KMS-11 (cell line): Measurements from ENCODE around the gene DLG1.
"Not testable (repeated sequence)": the region's sequence is repeated elsewhere in the genome, so short reads cannot be mapped to it uniquely, and the experiment has no call there.

Experiments
- H2AFZ ChIP-seq: fragments of 200-600 bp; sonication (generic); 2 replicates; pipeline ENCODE4 v1.6.1; 2016; ENCODE audit warnings: antibody characterized with exemption, mixed run types, low read depth
- H3K27ac ChIP-seq: fragments of 200-600 bp; sonication (generic); 2 replicates; pipeline ENCODE4 v1.6.1; 2016; ENCODE audit warnings: mild to moderate bottlenecking, mixed run types
- H3K27me3 ChIP-seq: fragments of 200-600 bp; sonication (generic); 2 replicates; pipeline ENCODE4 v1.6.1; 2017; ENCODE audit warnings: mild to moderate bottlenecking, low read depth, mixed run types, moderate library complexity; ENCODE audit not compliant: insufficient read depth
- H3K36me3 ChIP-seq: fragments of 200-600 bp; sonication (generic); 2 replicates; pipeline ENCODE4 v1.6.1; 2017; ENCODE audit warnings: mild to moderate bottlenecking, mixed run types; ENCODE audit not compliant: insufficient read depth
- H3K4me1 ChIP-seq: fragments of 200-600 bp; sonication (generic); 2 replicates; pipeline ENCODE4 v1.6.1; 2016; ENCODE audit warnings: mild to moderate bottlenecking, low read depth, mixed run types; ENCODE audit not compliant: poor library complexity, severe bottlenecking
- H3K4me2 ChIP-seq: fragments of 200-600 bp; sonication (generic); 2 replicates; pipeline ENCODE4 v1.7.0; 2016; ENCODE audit warnings: mild to moderate bottlenecking, mixed run types
- H3K4me3 ChIP-seq: fragments of 200-600 bp; sonication (generic); IDR thresholded peaks from 2 replicates; pipeline ENCODE4 v1.6.1; 2017; ENCODE audit warnings: low read depth, low read length, mixed read lengths; ENCODE audit not compliant: insufficient read depth
- H3K79me2 ChIP-seq: fragments of 200-600 bp; sonication (generic); 2 replicates; pipeline ENCODE4 v1.6.1; 2016; ENCODE audit warnings: low read depth, mixed run types; ENCODE audit not compliant: insufficient read depth
- H3K9ac ChIP-seq: fragments of 200-600 bp; sonication (generic); 2 replicates; pipeline ENCODE4 v1.6.1; 2016; ENCODE audit warnings: mild to moderate bottlenecking, mixed run types
- H4K20me1 ChIP-seq: fragments of 200-600 bp; sonication (generic); 2 replicates; pipeline ENCODE4 v1.6.1; 2016; ENCODE audit warnings: mild to moderate bottlenecking, mixed run types; ENCODE audit not compliant: insufficient read depth
- TF ChIP-seq, protein P1 (sequence below): fragments of 200-600 bp; sonication (generic); conservative IDR thresholded peaks from 2 replicates; pipeline ENCODE4 v1.6.1; 2017; ENCODE audit warnings: low read depth, mild to moderate bottlenecking, antibody characterized with exemption, low read length, moderate library complexity, mixed read lengths

Gene DLG1

DNA sequence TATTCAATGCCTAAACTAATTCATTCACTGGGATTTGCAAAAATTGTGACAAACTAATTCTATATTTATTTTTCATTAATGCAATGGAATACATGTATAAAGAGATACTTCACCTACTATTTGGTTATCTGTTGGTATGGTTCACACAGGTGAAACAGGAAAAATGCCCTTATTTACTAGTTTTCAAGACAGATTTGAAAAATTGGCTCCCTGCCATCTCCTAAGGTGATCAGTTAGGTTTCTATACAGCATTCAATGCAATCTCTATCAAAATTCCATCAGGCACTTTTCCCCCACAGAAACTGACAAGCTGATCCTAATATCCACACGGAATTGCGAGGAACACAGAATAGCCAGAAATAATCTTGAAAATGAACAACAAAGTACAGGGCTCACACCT lies 101.1 kb downstream of the DLG1 start:
- no peak overlapping the region for H2AFZ ChIP-seq
- H3K9ac ChIP-seq, result no peak overlapping the region
- peaks cover 28% of the 10 kb centered on the region for H3K79me2 ChIP-seq
- no peak overlapping the region for H3K27ac ChIP-seq
- TF ChIP-seq, protein P1, sequence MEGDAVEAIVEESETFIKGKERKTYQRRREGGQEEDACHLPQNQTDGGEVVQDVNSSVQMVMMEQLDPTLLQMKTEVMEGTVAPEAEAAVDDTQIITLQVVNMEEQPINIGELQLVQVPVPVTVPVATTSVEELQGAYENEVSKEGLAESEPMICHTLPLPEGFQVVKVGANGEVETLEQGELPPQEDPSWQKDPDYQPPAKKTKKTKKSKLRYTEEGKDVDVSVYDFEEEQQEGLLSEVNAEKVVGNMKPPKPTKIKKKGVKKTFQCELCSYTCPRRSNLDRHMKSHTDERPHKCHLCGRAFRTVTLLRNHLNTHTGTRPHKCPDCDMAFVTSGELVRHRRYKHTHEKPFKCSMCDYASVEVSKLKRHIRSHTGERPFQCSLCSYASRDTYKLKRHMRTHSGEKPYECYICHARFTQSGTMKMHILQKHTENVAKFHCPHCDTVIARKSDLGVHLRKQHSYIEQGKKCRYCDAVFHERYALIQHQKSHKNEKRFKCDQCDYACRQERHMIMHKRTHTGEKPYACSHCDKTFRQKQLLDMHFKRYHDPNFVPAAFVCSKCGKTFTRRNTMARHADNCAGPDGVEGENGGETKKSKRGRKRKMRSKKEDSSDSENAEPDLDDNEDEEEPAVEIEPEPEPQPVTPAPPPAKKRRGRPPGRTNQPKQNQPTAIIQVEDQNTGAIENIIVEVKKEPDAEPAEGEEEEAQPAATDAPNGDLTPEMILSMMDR, result no peak
- no peak overlapping the region for H3K4me2 ChIP-seq
- H3K4me1 ChIP-seq, result no peaks in the 10 kb centered on the region
- H3K36me3 ChIP-seq, result no peaks in the 10 kb centered on the region
- no peak overlapping the region for H3K4me3 ChIP-seq
- no peaks in the 10 kb centered on the region for H3K27me3 ChIP-seq
- H4K20me1 ChIP-seq, result 0 out of 2 replicates have a peak, but pooled peaks cover 4% of the 10 kb centered on the region

DNA sequence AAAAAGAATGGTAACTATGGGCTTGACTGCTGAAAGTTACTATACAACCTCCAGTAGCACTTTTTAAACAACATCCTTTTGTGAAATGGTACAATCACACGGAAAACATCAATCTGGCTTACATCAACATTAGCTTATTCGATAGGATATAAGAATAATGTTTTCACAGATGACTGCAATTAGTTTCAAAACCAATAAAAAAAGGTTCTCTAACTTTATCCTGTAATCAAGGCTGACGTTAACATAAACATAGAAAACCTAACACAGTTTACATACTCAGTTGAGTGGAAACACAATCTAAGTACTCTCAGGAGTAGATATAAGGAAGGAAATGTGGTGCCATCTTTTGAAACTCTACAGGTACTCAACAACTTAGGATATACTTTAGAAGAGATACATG lies 102.2 kb downstream of the DLG1 start:
- Histone ChIP-seq H3K4me1 (no peaks in the 10 kb centered on the region), H3K9ac (no peak overlapping the region), H3K4me2 (no peak overlapping the region), H3K27ac (no peak overlapping the region), H3K36me3 (no peaks in the 10 kb centered on the region), H3K4me3 (no peak overlapping the region), H4K20me1 (no peaks in the 10 kb centered on the region), H2AFZ (no peak overlapping the region), H3K27me3 (no peaks in the 10 kb centered on the region), H3K79me2 (peaks cover 27% of the 10 kb centered on the region)
- TF ChIP-seq, protein P1, result no peak

DNA sequence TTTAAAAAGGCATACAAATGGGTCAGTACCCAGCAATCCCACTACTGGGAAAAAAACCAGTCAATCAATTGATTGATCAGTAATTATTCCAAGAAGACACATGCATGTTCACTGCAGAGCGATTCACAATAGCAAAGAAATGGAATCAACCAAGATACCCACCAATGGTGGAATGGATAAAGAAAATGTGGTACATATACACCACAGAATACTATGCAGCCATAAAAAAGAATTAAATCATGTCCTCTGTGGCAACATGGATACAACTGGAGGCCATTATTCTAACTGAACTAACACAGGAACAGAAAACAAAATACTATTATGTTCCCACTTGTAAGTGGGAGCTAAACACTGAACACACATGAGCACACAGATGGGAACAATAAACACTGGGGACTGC lies 103.1 kb downstream of the DLG1 start:
- TF ChIP-seq, protein P1, result no peak
- no peaks in the 10 kb centered on the region for H3K36me3 ChIP-seq
- peaks cover 19% of the 10 kb centered on the region; the same call in 1 of the 2 replicates for H3K79me2 ChIP-seq
- no peaks in the 10 kb centered on the region for H3K27me3 ChIP-seq
- H3K27ac ChIP-seq, result no peak overlapping the region
- H3K4me2 ChIP-seq, result no peak overlapping the region
- no peak overlapping the region for H3K9ac ChIP-seq
- no peaks in the 10 kb centered on the region for H3K4me1 ChIP-seq
- H4K20me1 ChIP-seq, result no peaks in the 10 kb centered on the region
- no peak overlapping the region for H2AFZ ChIP-seq
- no peak overlapping the region for H3K4me3 ChIP-seq

DNA sequence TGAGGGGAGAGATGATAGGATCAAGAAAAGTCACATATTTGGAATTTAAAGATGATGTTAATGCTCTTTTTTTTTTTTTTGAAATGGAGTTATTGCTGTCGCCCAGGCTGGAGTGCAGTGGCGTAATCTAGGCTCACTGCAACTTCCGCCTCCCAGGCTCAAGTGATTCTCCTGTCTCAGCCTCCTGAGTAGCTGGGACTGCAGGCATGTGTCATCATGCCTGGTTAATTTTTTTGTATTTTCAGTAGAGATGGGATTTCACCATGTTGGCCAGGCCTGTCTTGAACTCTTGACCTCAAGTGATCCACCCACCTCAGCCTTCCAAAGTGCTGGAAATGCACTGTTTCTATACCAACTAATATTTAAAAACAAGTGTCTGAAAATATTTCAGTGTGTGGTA lies 104.7 kb downstream of the DLG1 start:
- H2AFZ ChIP-seq, H4K20me1 ChIP-seq, H3K27ac ChIP-seq, H3K4me3 ChIP-seq, H3K27me3 ChIP-seq, H3K4me1 ChIP-seq, H3K9ac ChIP-seq, H3K4me2 ChIP-seq, H3K36me3 ChIP-seq: not testable (repeated sequence)
- H3K79me2 ChIP-seq, result peaks cover 13% of the 10 kb centered on the region; the same call in 1 of the 2 replicates

DNA sequence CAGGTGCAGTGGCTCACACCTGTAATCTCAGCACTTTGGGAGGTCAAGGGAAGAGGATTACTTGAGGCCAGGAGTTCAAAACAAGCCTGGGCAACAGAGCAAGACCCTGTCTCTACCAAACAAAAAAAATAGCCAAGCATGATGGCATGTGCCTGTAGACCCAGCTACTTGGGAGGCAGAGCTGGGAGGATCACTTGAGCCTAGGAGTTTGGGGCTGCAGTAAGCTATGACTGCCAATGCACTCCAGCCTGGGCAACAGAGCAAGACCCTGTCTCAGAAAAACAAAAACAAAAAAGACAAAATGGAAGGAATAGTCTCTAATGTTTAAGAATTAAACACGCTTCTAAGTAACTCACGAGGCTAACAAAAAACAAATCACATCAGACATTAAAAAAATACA lies 106.5 kb downstream of the DLG1 start:
- Histone ChIP-seq H3K4me1 (peaks cover 4% of the 10 kb centered on the region), H2AFZ (no peak overlapping the region), H3K27ac (no peak overlapping the region), H3K36me3 (no peaks in the 10 kb centered on the region), H4K20me1 (no peaks in the 10 kb centered on the region), H3K27me3 (no peaks in the 10 kb centered on the region), H3K79me2 (peaks cover 4% of the 10 kb centered on the region; the same call in 1 of the 2 replicates), H3K4me3 (no peak overlapping the region), H3K4me2 (no peak overlapping the region), H3K9ac (no peak overlapping the region)
- TF ChIP-seq, protein P1, result no peak
